ENCODE measurements around the gene AP4S1.

GRCh38 chr14:31001339-31001658 lies 24.1 kb upstream of the AP4S1 start:
- TF ChIP-seq, protein P1, sequence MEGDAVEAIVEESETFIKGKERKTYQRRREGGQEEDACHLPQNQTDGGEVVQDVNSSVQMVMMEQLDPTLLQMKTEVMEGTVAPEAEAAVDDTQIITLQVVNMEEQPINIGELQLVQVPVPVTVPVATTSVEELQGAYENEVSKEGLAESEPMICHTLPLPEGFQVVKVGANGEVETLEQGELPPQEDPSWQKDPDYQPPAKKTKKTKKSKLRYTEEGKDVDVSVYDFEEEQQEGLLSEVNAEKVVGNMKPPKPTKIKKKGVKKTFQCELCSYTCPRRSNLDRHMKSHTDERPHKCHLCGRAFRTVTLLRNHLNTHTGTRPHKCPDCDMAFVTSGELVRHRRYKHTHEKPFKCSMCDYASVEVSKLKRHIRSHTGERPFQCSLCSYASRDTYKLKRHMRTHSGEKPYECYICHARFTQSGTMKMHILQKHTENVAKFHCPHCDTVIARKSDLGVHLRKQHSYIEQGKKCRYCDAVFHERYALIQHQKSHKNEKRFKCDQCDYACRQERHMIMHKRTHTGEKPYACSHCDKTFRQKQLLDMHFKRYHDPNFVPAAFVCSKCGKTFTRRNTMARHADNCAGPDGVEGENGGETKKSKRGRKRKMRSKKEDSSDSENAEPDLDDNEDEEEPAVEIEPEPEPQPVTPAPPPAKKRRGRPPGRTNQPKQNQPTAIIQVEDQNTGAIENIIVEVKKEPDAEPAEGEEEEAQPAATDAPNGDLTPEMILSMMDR (IDR thresholded peaks at IDR 0.05), result no peak
- TF ChIP-seq POLR2A (IDR thresholded peaks at IDR 0.05), result no peak
